PC-9 (cell line): ENCODE data around the gene ARPC5. TPM values are rescaled to one million over a fixed set of nuclear protein-coding genes. Genes with fewer than 3 reads are reported as not detected.

ENCODE experiments used
- BruUV-seq: library from RNA; stranded (reverse); fragments of 400-500 nt; replicated peaks from 2 replicates; lab custom pipeline; 2021; lab: Mats Ljungman, UMichigan
- CTCF ChIA-PET: fragments of 300-600 bp; sonication (Branson Sonifier 250); formaldehyde crosslinking; loops from one replicate; lab custom pipeline; 2022; ENCODE audit warnings: antibody characterized with exemption; lab: Charles Lee
- POLR2A ChIA-PET: fragments of 300-600 bp; sonication (Branson Sonifier 250); formaldehyde crosslinking; loops from one replicate; lab custom pipeline; 2022; ENCODE audit warnings: antibody characterized with exemption; ENCODE audit not compliant: unreplicated experiment; lab: Charles Lee
- DNase-seq, 2 experiments: peaks; one replicate each; pipeline versions ENCODE4 v3.0.0 to v3.0.0-alpha.2; 2015 to 2022; ENCODE audit warnings: mixed read lengths in 1 of 2
- H2AFZ ChIP-seq: fragments of 200-600 bp; sonication (generic); 2 replicates; pipeline ENCODE4 v1.8.1; 2017; ENCODE audit warnings: antibody characterized with exemption
- H3F3A ChIP-seq: fragments of 200-600 bp; sonication (generic); 2 replicates; pipeline ENCODE4 v1.8.1; 2017; ENCODE audit warnings: antibody characterized with exemption, mild to moderate bottlenecking, low read depth; ENCODE audit not compliant: insufficient read depth
- H3K27ac ChIP-seq: fragments of 200-600 bp; sonication (generic); 2 replicates; pipeline ENCODE4 v1.6.1; 2016; ENCODE audit warnings: mixed run types
- H3K27me3 ChIP-seq: fragments of 200-600 bp; sonication (generic); 2 replicates; pipeline ENCODE4 v1.6.1; 2016; ENCODE audit warnings: low read depth, mixed run types; ENCODE audit not compliant: insufficient read depth
- H3K36me3 ChIP-seq: fragments of 200-600 bp; sonication (generic); 2 replicates; pipeline ENCODE4 v1.6.1; 2016; ENCODE audit warnings: low read depth, mixed run types
- H3K4me1 ChIP-seq: fragments of 200-600 bp; sonication (generic); replicated peaks from 2 replicates; pipeline ENCODE4 v1.6.1; 2016; ENCODE audit warnings: mixed run types; ENCODE audit not compliant: insufficient read depth
- H3K4me2 ChIP-seq: fragments of 200-600 bp; sonication (generic); 2 replicates; pipeline ENCODE4 v1.6.1; 2017; ENCODE audit warnings: mixed run types
- H3K4me3 ChIP-seq: fragments of 200-600 bp; sonication (generic); 2 replicates; pipeline ENCODE4 v1.6.1; 2016; ENCODE audit warnings: mixed run types
- H3K79me2 ChIP-seq: fragments of 200-600 bp; sonication (generic); 2 replicates; pipeline ENCODE4 v1.6.1; 2017; ENCODE audit warnings: low read depth, mixed run types
- H3K9me2 ChIP-seq: fragments of 200-600 bp; sonication (generic); 2 replicates; pipeline ENCODE4 v1.8.1; 2017; ENCODE audit warnings: mild to moderate bottlenecking; ENCODE audit not compliant: insufficient read depth
- H3K9me3 ChIP-seq: fragments of 200-600 bp; sonication (generic); 2 replicates; pipeline ENCODE4 v1.8.1; 2016; ENCODE audit warnings: low read depth; ENCODE audit not compliant: insufficient read depth
- H4K20me1 ChIP-seq: fragments of 200-600 bp; sonication (generic); 2 replicates; pipeline ENCODE4 v1.8.1; 2017; ENCODE audit not compliant: insufficient read depth
- CTCF ChIP-seq: fragments of 200-600 bp; sonication (generic); conservative IDR thresholded peaks from 2 replicates; pipeline ENCODE4 v1.6.1; 2017; ENCODE audit warnings: mixed run types, antibody characterized with exemption, mild to moderate bottlenecking, moderate library complexity
- EZH2 ChIP-seq: fragments of 200-600 bp; sonication (generic); IDR thresholded peaks from 2 replicates; pipeline ENCODE4 v1.8.0; 2017; ENCODE audit warnings: antibody characterized with exemption, low read depth
- intact Hi-C: fragments of 100-400 bp; cut with micrococcal nuclease; formaldehyde crosslinking; loops from one replicate; pipeline ENCODE4 v1.10.0; 2022; ENCODE audit not compliant: unreplicated experiment
- total RNA-seq: library from RNA; stranded (reverse); gene quantifications from 2 replicates; pipeline ENCODE4 v1.2.3, GENCODE V29; 2021

ARPC5 gene
- total RNA-seq, 1 experiment from 2014 or later, result 143 TPM

- Histone ChIP-seq H3K4me1 (peaks cover 35% of the 10 kb centered on the region), H3K27ac (no peak overlapping the region), H3K27me3 (no peaks in the 10 kb centered on the region), H3K4me3 (no peak overlapping the region), H3K36me3 (no peaks in the 10 kb centered on the region), H3K9me2 (no peaks in the 10 kb centered on the region), H3K9me3 (no peaks in the 10 kb centered on the region), H3K4me2 (no peak overlapping the region), H2AFZ (no peak overlapping the region), H3K79me2 (0 out of 2 replicates have a peak, but pooled peaks cover 7% of the 10 kb centered on the region), H4K20me1 (no peaks in the 10 kb centered on the region), H3F3A (peaks cover 21% of the 10 kb centered on the region; the same call in 1 of the 2 replicates)
- intact Hi-C loops, result no loop called here
- DNase-seq, result peak in 1 of 2 experiments; percentile 22
- ChIA-PET POLR2A (no interaction called here), CTCF (no interaction called here)
- TF ChIP-seq CTCF (no peak), EZH2 (no peak)
- BruUV-seq, result no TSS peak
These were observed 63.8 kb downstream of the ARPC5 start for GRCh38 chr1:183571678-183572268.

Other genes with a start within 250 kb of the ARPC5 start
- gene NMNAT2, start 217.4 kb downstream of the ARPC5 start, total RNA-seq, result 22.5 and 29.2 TPM in 2 replicates
- gene SMG7, start 163.3 kb downstream of the ARPC5 start, total RNA-seq, result 56.0 and 72.9 TPM in 2 replicates
- 54.3 and 65.5 TPM in 2 replicates for gene NCF2, start 45.3 kb downstream of the ARPC5 start, total RNA-seq
- gene APOBEC4, start 17.5 kb upstream of the ARPC5 start, total RNA-seq, result not detected in 2 replicates
- 2.1 and 2.6 TPM in 2 replicates for gene RGL1, start 169.3 kb upstream of the ARPC5 start, total RNA-seq